HG02973 (cell line): ENCODE data around the gene SHLD2.
"Not testable (repeated sequence)": the region's sequence is repeated elsewhere in the genome, so short reads cannot be mapped to it uniquely, and the experiment has no call there.

Source experiments
- ATAC-seq: cut with Tn5 transposase; IDR thresholded peaks from one replicate; pipeline ENCODE4 v1.9.1; 2021; ENCODE audit warnings: moderate library complexity; ENCODE audit not compliant: unreplicated experiment

The SHLD2 gene

DNA sequence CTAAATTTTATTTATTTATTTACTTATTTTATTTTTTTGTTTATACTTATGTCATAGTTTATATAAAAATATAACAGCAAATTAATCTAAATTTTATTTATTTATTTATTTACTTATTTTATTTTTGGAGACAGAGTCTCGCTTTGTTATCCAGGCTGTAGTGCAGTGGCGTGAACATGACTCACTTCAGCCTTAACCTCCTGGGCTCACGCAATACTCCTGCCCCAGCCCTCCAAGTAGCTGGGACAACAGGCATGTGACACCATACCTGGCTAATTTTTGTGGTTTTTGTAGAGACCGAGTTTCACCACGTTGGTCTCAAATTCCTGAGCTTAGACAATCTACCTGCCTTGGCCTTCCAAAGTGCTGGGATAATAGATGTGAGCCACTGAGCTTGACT lies 115.3 kb downstream of the SHLD2 start:
- ATAC-seq = not testable (repeated sequence)

DNA sequence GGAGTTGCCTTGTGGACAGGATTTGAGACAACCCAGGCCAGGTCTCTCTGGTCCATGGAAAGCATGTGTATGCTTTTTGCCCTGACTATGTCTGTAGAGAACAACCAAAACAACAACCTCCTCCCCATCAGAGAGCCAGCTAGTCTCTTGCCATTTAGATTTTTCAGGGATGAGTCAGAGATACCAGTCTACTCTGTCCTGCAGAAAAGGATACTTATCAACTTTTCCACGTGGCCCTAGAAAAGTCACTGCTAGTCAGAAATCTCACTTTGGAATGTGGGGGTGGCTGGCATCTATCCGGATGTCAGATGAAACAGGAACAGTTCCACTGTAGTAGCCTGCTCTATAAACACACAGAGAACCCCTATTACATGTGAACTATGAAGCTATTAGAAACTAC lies 116.8 kb downstream of the SHLD2 start:
- not testable (repeated sequence) for ATAC-seq

DNA sequence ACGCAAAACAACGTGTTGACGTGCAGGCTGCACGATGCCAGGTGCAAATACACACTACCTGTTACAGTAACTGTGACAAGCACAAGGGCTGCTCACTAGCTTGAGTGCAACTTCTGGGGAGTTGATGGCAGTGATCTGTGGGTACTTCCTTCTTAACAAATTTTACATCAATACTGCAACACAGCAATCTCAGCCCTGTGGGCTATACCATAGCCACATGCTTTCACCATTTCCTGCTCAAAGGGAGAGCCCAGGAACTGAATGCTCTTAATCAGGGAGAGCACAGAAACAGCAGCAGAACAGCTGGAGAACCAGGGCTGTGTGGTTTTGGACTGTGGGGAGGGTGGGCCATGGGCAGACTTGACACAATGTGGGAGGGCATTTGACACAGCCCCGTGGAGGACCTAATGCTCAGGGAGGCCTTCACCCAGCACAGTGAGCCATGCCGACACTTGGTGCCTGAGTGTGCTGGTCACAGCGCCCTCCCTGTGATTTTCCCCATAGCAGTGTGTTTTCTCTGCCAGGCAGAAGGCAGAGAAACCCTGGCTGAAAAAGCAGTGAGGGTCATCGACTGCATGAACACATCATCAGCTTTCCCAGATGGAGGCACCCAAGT lies 118.3 kb downstream of the SHLD2 start:
- not testable (repeated sequence) for ATAC-seq

DNA sequence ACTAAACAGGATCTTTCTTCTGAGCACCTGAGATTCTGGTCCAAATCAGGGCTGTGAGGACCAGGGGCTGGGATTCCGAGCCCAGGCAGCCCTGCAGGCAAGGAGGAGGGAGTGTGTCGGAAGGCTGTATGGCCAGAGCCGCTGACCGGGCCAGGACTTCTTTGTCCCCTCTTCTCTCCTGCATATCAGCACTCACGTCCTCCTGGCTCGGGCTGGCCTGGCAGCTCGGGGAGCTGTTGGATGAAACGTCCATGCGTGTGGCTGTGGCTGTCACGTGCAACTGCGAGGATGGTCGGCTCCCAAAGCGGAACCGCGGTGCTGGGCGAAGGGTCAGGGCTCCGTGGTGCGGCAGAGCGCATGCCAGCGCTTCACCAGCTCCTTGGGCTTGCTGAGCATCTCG lies 118.8 kb downstream of the SHLD2 start:
- ATAC-seq = not testable (repeated sequence)

DNA sequence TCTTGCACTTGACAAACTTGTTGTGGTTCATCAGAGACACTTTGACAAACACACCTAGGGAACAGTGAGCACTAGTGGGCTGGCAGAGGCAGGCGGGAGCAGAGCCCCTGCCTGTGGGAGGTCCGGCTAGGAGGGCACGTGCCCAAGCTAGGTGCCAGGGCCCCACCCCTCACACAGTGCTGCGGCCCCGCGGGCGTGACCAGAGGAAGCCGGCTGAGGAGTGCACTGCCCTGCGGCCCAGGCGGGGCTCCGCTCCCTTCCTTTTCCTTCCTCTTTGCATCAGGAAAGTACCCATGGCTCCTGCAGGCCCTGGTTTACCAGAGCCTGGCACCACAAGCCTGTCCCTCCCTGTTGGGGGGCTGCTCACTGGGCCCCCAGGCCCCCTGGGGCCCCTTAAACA lies 121.1 kb downstream of the SHLD2 start:
- not testable (repeated sequence) for ATAC-seq

DNA sequence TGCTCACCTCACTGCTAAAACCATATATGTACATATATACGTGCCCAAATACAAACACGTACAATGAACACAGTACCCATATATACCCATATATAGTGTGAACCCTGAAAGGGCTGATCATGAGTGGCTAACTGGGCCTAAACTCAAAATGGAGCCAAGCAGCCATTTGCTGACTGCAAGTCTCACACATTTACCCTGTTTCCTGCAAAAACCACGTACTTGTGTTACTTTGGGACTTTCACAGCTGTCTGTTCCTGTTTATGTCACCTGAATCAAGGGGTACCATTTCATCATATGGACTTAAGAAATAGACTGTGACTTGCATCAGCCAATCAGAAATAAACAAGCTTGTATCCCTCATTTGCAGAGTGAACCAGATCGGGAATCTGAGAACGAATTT lies 124.4 kb downstream of the SHLD2 start:
- not testable (repeated sequence) for ATAC-seq

DNA sequence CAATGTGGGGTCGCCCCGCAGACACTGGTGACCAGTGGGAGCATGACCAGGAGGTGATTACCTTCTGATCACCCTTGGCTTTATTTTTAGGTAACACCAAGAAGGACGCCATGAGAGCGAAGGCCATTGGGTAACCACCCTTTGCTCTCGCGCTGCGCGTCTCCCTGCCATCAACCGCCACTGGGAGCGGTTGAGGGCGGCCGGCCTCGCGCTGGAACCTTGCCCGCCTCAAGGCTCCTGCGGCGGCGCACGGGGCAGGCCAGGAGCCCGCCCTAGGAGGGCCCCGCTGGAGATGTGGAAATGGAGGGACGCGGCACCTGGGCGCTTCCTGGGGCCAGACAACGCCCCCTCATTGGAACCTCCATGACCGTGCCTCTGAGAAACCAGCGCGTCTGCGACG lies 127.8 kb downstream of the SHLD2 start:
- ATAC-seq = not testable (repeated sequence)

DNA sequence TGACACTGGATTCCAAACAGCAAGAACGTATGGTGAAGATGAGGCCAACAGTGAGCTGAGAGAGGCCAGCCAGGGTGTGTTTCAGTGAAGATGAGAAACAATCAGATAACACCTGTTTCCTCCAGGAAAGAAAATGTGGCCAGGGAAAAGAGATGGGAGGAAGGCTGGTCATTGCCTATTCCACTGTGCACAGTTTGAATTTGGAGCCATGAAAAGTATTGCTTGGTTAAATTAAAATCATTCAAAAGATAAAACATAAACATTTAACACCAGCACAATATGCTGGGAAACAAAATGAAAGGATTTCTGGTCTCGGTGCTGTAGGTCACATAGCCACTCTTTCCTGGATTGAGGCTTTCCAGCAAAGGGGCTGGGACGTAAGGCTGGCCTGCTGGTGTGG lies 130.1 kb downstream of the SHLD2 start, which contains the start of gene NUTM2A:
Gene NUTM2A, plus strand, starts transcription at position 301 of the 400 bp plus-strand sequence. CDS start 383 bp downstream, outside the sequence.
- ATAC-seq = not testable (repeated sequence)

DNA sequence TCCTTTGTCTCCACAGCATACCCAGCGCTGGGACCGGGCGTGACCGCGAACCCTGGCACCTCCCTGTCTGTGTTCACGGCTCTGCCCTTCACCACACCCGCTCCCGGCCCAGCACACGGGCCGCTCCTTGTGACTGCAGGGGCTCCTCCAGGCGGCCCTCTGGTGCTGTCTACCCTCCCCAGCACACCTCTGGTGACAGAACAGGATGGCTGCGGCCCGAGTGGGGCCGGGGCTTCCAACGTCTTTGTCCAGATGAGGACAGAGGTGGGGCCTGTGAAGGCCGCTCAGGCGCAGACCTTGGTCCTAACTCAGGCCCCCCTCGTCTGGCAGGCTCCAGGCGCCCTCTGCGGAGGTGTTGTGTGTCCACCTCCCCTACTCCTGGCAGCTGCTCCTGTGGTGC lies 133.2 kb downstream of the SHLD2 start:
- not testable (repeated sequence) for ATAC-seq

DNA sequence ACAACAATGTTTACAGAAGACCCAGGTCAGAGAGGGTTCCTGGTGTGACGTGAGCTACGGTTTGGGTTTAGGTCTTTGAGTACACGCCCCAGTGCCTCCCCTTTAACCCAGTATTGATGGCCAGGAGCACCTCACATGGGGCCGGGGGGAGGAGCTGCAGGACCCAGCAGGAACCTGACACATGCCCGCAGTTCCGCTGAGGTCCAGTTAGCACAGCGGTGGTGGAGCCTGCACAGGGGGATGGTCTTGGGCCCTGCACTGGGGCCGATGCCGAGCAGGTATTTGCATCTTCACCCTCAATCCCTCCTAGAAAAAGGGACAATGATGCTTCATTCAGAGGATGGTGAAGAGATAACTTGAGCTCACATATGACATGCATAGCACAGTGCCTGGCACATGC lies 134.2 kb downstream of the SHLD2 start:
- ATAC-seq = not testable (repeated sequence)

DNA sequence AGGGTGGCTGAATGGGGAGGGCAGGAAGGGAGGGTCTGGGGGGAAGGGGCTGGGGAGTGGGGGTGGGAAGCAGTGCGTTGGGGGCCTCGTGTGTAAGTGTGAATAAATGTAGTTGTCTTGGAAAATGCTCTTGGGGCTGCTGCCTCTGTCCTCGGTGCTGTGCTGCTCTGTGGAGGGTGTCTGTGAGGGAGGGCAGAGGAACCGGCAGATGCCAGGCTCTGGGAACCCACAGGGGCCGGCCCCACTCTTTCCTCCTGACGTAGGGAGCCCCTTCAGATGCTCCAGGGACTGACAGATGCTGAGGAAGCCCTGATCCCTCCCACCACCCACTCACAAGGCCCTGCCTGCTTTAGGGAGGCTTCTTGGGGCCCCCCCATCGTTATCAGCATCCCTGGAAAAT lies 139.8 kb downstream of the SHLD2 start:
- not testable (repeated sequence) for ATAC-seq

DNA sequence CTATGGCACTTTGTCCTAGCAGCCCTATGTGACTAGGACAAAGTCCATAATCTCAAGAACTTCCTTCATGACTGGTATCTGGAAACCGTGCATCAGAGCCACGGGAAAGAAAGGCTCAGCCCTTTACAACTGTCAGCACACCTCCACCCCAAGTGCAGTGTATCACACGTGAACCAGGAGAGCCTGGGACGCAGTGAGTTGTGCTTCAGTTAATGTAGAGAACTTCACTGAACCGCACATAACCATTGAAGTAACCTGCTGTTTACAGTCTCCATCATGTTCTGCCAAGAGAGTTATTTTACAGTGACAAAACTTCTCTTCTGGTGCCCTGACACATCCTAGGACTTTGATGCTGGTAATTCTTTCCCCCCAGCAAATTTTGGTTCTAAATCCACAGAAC lies 142.2 kb downstream of the SHLD2 start:
- ATAC-seq = not testable (repeated sequence)

DNA sequence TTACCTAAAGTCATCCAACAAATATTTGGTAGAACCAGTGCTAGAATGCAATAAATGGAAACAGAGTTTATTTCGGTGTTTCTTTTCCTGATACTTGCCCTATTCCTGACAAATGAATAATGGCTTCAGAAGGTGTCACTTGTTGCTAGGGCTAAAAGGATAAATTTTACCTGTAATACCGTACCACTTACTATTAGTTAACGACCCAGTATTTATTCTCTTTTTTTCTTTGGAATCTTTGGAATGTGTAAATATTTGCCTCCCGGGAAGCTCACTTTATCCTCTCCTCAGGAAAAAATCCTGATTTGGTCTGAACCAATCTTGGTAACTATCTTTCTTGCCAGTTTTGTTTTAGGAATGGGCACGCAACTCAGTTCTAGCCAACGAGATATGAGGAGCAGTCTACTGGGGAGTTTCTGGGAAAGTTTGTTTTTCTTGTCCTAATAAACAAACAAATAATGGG lies 144.4 kb downstream of the SHLD2 start:
- not testable (repeated sequence) for ATAC-seq
